ENCODE data around the gene STARD9.

DNA sequence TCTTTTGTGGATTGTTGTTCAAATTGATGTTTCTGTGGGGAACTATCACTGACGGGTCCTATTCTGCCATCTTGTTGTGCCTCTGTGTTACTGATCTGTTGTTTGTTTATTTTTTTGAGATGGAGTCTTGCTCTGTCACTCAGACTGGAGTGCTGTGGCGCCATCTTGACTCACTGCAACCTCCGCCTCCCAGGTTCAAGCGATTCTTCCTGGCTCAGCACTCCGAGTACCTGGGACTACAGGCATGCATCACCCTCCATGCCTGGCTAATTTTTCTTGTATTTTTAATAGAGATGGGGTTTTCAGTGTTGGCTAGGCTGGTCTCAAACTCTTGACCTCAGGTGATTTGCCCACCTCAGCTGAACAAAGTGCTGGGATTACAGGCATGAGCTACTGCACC lies 129.9 kb downstream of the STARD9 start:
- TF ChIP-seq, protein P1, sequence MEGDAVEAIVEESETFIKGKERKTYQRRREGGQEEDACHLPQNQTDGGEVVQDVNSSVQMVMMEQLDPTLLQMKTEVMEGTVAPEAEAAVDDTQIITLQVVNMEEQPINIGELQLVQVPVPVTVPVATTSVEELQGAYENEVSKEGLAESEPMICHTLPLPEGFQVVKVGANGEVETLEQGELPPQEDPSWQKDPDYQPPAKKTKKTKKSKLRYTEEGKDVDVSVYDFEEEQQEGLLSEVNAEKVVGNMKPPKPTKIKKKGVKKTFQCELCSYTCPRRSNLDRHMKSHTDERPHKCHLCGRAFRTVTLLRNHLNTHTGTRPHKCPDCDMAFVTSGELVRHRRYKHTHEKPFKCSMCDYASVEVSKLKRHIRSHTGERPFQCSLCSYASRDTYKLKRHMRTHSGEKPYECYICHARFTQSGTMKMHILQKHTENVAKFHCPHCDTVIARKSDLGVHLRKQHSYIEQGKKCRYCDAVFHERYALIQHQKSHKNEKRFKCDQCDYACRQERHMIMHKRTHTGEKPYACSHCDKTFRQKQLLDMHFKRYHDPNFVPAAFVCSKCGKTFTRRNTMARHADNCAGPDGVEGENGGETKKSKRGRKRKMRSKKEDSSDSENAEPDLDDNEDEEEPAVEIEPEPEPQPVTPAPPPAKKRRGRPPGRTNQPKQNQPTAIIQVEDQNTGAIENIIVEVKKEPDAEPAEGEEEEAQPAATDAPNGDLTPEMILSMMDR (conservative IDR thresholded peaks at IDR 0.05; ENCODE audit: low read depth, low read length): no peak
- no peak for TF ChIP-seq BHLHE40 (IDR thresholded peaks at IDR 0.05; ENCODE audit: low read depth, low read length)
- TF ChIP-seq RFX5 (IDR thresholded peaks at IDR 0.05; ENCODE audit: low read depth, low read length): no peak
- TF ChIP-seq MXI1 (IDR thresholded peaks at IDR 0.05; ENCODE audit: borderline replicate concordance, low read depth, low read length): no peak

Measured in IMR-90 (cell line).